ENCODE measurements around the gene KDM2B. TPM values are rescaled to one million over a fixed set of nuclear protein-coding genes. Genes with fewer than 3 reads are reported as not detected.

The KDM2B gene
- total RNA-seq, 1 donor: 32.6 TPM

GRCh38 chr12:121524196-121524916, 56.5 kb downstream of the KDM2B start:
- Histone ChIP-seq H3K4me2 (ENCODE audit: insufficient read depth, low read length) (no peak overlapping the region), H3K79me2 (ENCODE audit: insufficient read depth, low read length) (no peaks in the 10 kb centered on the region), H3K4me3 (ENCODE audit: insufficient read depth, low read length) (no peak overlapping the region), H3K9me3 (ENCODE audit: low read depth, low read length) (no peaks in the 10 kb centered on the region), H3K4me1 (ENCODE audit: insufficient read depth, low read length) (no peaks in the 10 kb centered on the region), H3K27me3 (ENCODE audit: insufficient read depth, low read length) (no peaks in the 10 kb centered on the region), H4K20me1 (ENCODE audit: insufficient read depth, low read length) (peaks cover 4% of the 10 kb centered on the region), H2AFZ (ENCODE audit: low read length) (no peak overlapping the region), H3K27ac (ENCODE audit: low read depth, low read length) (no peak overlapping the region), H3K36me3 (ENCODE audit: insufficient read depth, low read length) (peaks cover 3% of the 10 kb centered on the region)
- no peak for TF ChIP-seq CTCF (IDR thresholded peaks at IDR 0.05; ENCODE audit: extremely low read depth, low read depth, low read length)
- no peak for DNase-seq (ENCODE audit: insufficient read length, low spot score, missing footprints)

- no peak overlapping the region for H3K27ac ChIP-seq (ENCODE audit: low read depth, low read length)
- H4K20me1 ChIP-seq (ENCODE audit: insufficient read depth, low read length): peaks cover 4% of the 10 kb centered on the region
- no peaks in the 10 kb centered on the region for H3K4me1 ChIP-seq (ENCODE audit: insufficient read depth, low read length)
- no peak overlapping the region for H3K4me3 ChIP-seq (ENCODE audit: insufficient read depth, low read length)
- H3K4me2 ChIP-seq (ENCODE audit: insufficient read depth, low read length): no peak overlapping the region
- no peak for DNase-seq (ENCODE audit: insufficient read length, low spot score, missing footprints)
- no peaks in the 10 kb centered on the region for H3K79me2 ChIP-seq (ENCODE audit: insufficient read depth, low read length)
- no peak for TF ChIP-seq CTCF (IDR thresholded peaks at IDR 0.05; ENCODE audit: extremely low read depth, low read depth, low read length)
- no peaks in the 10 kb centered on the region for H3K9me3 ChIP-seq (ENCODE audit: low read depth, low read length)
- H3K27me3 ChIP-seq (ENCODE audit: insufficient read depth, low read length): no peaks in the 10 kb centered on the region
- no peak overlapping the region for H2AFZ ChIP-seq (ENCODE audit: low read length)
- H3K36me3 ChIP-seq (ENCODE audit: insufficient read depth, low read length): peaks cover 3% of the 10 kb centered on the region
Observed at GRCh38 chr12:121523741-121524140, 57.1 kb downstream of the KDM2B start.

GRCh38 chr12:121522971-121523370, 57.9 kb downstream of the KDM2B start:
- Histone ChIP-seq H4K20me1 (ENCODE audit: insufficient read depth, low read length) (peaks cover 4% of the 10 kb centered on the region), H2AFZ (ENCODE audit: low read length) (no peak overlapping the region), H3K36me3 (ENCODE audit: insufficient read depth, low read length) (peaks cover 2% of the 10 kb centered on the region), H3K4me1 (ENCODE audit: insufficient read depth, low read length) (no peaks in the 10 kb centered on the region), H3K79me2 (ENCODE audit: insufficient read depth, low read length) (no peaks in the 10 kb centered on the region), H3K4me2 (ENCODE audit: insufficient read depth, low read length) (no peak overlapping the region), H3K27me3 (ENCODE audit: insufficient read depth, low read length) (no peaks in the 10 kb centered on the region), H3K9me3 (ENCODE audit: low read depth, low read length) (no peaks in the 10 kb centered on the region), H3K27ac (ENCODE audit: low read depth, low read length) (no peak overlapping the region), H3K4me3 (ENCODE audit: insufficient read depth, low read length) (no peak overlapping the region)
- no peak for TF ChIP-seq CTCF (IDR thresholded peaks at IDR 0.05; ENCODE audit: extremely low read depth, low read depth, low read length)
- no peak for DNase-seq (ENCODE audit: insufficient read length, low spot score, missing footprints)

- Histone ChIP-seq H3K27ac (ENCODE audit: low read depth, low read length) (no peak overlapping the region), H3K9me3 (ENCODE audit: low read depth, low read length) (no peaks in the 10 kb centered on the region), H3K27me3 (ENCODE audit: insufficient read depth, low read length) (no peaks in the 10 kb centered on the region), H3K4me2 (ENCODE audit: insufficient read depth, low read length) (no peak overlapping the region), H4K20me1 (ENCODE audit: insufficient read depth, low read length) (peaks cover 4% of the 10 kb centered on the region), H3K4me1 (ENCODE audit: insufficient read depth, low read length) (no peaks in the 10 kb centered on the region), H3K4me3 (ENCODE audit: insufficient read depth, low read length) (no peak overlapping the region), H2AFZ (ENCODE audit: low read length) (no peak overlapping the region), H3K36me3 (ENCODE audit: insufficient read depth, low read length) (no peaks in the 10 kb centered on the region), H3K79me2 (ENCODE audit: insufficient read depth, low read length) (no peaks in the 10 kb centered on the region)
- TF ChIP-seq CTCF (IDR thresholded peaks at IDR 0.05; ENCODE audit: extremely low read depth, low read depth, low read length): no peak
- DNase-seq (ENCODE audit: insufficient read length, low spot score, missing footprints): no peak
Observed at GRCh38 chr12:121520586-121521086, 60.2 kb downstream of the KDM2B start.

All from osteoblast (primary cell).